WTC11 (cell line): Measurements from ENCODE around the gene OLFM4. TPM values are rescaled to one million over a fixed set of nuclear protein-coding genes. Genes with fewer than 3 reads are reported as not detected.

Experiments
- ATAC-seq: fragments of 200-7000 bp; cut with Tn5 transposase; 2 replicates; pipeline ENCODE4 v1.10.0; 2021; ENCODE audit warnings: mild to moderate bottlenecking, moderate library complexity
- CTCF ChIA-PET: fragments of 300-600 bp; sonication (Branson Sonifier 250); formaldehyde crosslinking; loops from one replicate; lab custom pipeline; 2021; ENCODE audit warnings: antibody characterized with exemption; lab: Charles Lee
- POLR2A ChIA-PET: fragments of 350-600 bp; sonication (Branson Sonifier 250); formaldehyde crosslinking; loops from one replicate; lab custom pipeline; 2021; ENCODE audit warnings: antibody characterized with exemption; lab: Charles Lee
- DNase-seq: peaks from one replicate; pipeline ENCODE4 v3.0.0; 2021; ENCODE audit warnings: low spot score
- H3K27ac Mint-ChIP-seq: 2 replicates; pipeline ENCODE4 v1.8.0; 2021; ENCODE audit warnings: mixed read lengths
- H3K27me3 Mint-ChIP-seq: 2 replicates; pipeline ENCODE4 v1.8.0; 2021; ENCODE audit warnings: low read depth, mild to moderate bottlenecking, moderate library complexity, mixed read lengths
- H3K36me3 Mint-ChIP-seq: 2 replicates; pipeline ENCODE4 v1.8.0; 2021; ENCODE audit warnings: mixed read lengths
- H3K4me1 Mint-ChIP-seq: 2 replicates; pipeline ENCODE4 v1.8.0; 2022; ENCODE audit warnings: mixed read lengths
- H3K4me3 Mint-ChIP-seq: 2 replicates; pipeline ENCODE4 v1.8.0; 2021; ENCODE audit warnings: mild to moderate bottlenecking, moderate library complexity, mixed read lengths
- H3K9me3 Mint-ChIP-seq: 2 replicates; pipeline ENCODE4 v1.8.0; 2021; ENCODE audit warnings: mixed read lengths
- AR ChIP-seq: fragments of 250-450 bp; sonication (Bioruptor Pico); IDR thresholded peaks from 2 replicates; pipeline ENCODE4 v1.9.0; 2021; ENCODE audit warnings: mild to moderate bottlenecking
- GRHL2 ChIP-seq: fragments of 250-450 bp; sonication (Bioruptor Pico); IDR thresholded peaks from 2 replicates; pipeline ENCODE4 v1.8.0; 2022; ENCODE audit warnings: mild to moderate bottlenecking, moderate library complexity; ENCODE audit not compliant: insufficient replicate concordance, severe bottlenecking
- NFATC4 ChIP-seq: fragments of 250-450 bp; sonication (Bioruptor Pico); IDR thresholded peaks from 2 replicates; pipeline ENCODE4 v1.9.0; 2021; ENCODE audit warnings: mild to moderate bottlenecking
- OVOL2 ChIP-seq: fragments of 250-450 bp; sonication (Bioruptor Pico); IDR thresholded peaks from 2 replicates; pipeline ENCODE4 v1.9.0; 2021; ENCODE audit warnings: mild to moderate bottlenecking, borderline replicate concordance
- TEAD1 ChIP-seq: sonication (generic); formaldehyde crosslinking; IDR thresholded peaks from 2 replicates; pipeline ENCODE4 v1.8.0; 2022; ENCODE audit warnings: mild to moderate bottlenecking, missing genetic modification reagents
- ZBTB21 ChIP-seq: sonication (generic); formaldehyde crosslinking; IDR thresholded peaks from 2 replicates; pipeline ENCODE4 v1.8.1; 2023; ENCODE audit warnings: mild to moderate bottlenecking, missing genetic modification reagents, borderline replicate concordance
- ZNF219 ChIP-seq: sonication (generic); formaldehyde crosslinking; IDR thresholded peaks from 2 replicates; pipeline ENCODE4 v1.8.0; 2023; ENCODE audit warnings: missing genetic modification reagents, mild to moderate bottlenecking, borderline replicate concordance
- ZSCAN18 ChIP-seq: fragments of 250-450 bp; sonication (Bioruptor Pico); IDR thresholded peaks from 2 replicates; pipeline ENCODE4 v2.1.2; 2022; ENCODE audit warnings: mild to moderate bottlenecking, moderate library complexity
- total RNA-seq: library from RNA; stranded (reverse); gene quantifications from 3 replicates; pipeline ENCODE4 v1.2.3, GENCODE V29; 2021
- TF ChIP-seq, protein P1 (sequence below): sonication (generic); formaldehyde crosslinking; IDR thresholded peaks from 2 replicates; pipeline ENCODE4 v1.8.1; 2023; ENCODE audit warnings: mild to moderate bottlenecking, missing genetic modification reagents, moderate library complexity
- TF ChIP-seq, protein P2 (sequence below): sonication (generic); formaldehyde crosslinking; IDR thresholded peaks from 2 replicates; pipeline ENCODE4 v1.8.1; 2022; ENCODE audit warnings: low read depth, mild to moderate bottlenecking, moderate library complexity, missing genetic modification reagents, borderline replicate concordance
- TF ChIP-seq, protein P3 (sequence below): sonication (generic); formaldehyde crosslinking; IDR thresholded peaks from 2 replicates; pipeline ENCODE4 v1.8.1; 2023; ENCODE audit warnings: mild to moderate bottlenecking, missing genetic modification reagents, moderate library complexity

Gene OLFM4
- total RNA-seq, 1 experiment from 2014 or later = 0.17 TPM

GRCh38 chr13:53015971-53016370 is 12.6 kb upstream of the OLFM4 start:
- no peak for ATAC-seq
- TF ChIP-seq, protein P1, sequence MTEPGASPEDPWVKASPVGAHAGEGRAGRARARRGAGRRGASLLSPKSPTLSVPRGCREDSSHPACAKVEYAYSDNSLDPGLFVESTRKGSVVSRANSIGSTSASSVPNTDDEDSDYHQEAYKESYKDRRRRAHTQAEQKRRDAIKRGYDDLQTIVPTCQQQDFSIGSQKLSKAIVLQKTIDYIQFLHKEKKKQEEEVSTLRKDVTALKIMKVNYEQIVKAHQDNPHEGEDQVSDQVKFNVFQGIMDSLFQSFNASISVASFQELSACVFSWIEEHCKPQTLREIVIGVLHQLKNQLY (CRISPR knock-in tag) = no peak
- no peak for TF ChIP-seq NFATC4 (CRISPR knock-in tag)
- no peak for TF ChIP-seq OVOL2 (CRISPR knock-in tag)
- TF ChIP-seq AR (CRISPR knock-in tag) = no peak
- no peak for TF ChIP-seq ZBTB21 (CRISPR knock-in tag)
- TF ChIP-seq TEAD1 (CRISPR knock-in tag) = no peak
- no peak for TF ChIP-seq ZSCAN18 (CRISPR knock-in tag)
- TF ChIP-seq, protein P2, sequence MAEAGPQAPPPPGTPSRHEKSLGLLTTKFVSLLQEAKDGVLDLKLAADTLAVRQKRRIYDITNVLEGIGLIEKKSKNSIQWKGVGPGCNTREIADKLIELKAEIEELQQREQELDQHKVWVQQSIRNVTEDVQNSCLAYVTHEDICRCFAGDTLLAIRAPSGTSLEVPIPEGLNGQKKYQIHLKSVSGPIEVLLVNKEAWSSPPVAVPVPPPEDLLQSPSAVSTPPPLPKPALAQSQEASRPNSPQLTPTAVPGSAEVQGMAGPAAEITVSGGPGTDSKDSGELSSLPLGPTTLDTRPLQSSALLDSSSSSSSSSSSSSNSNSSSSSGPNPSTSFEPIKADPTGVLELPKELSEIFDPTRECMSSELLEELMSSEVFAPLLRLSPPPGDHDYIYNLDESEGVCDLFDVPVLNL = no peak
- TF ChIP-seq ZNF219 (CRISPR knock-in tag) = no peak
- no peak for TF ChIP-seq GRHL2 (CRISPR knock-in tag)
- TF ChIP-seq, all 79 proteins: peak for 0
- POLR2A ChIA-PET = no interaction called here
- H3K27ac Mint-ChIP-seq = no peak overlapping the region
- CTCF ChIA-PET = interaction anchor here (1.5 kb wide), 1 partner anchor 48 kb away, joined by 4 read pairs; no protein-coding TSS in a partner anchor
- no peak for DNase-seq
- H3K4me3 Mint-ChIP-seq = no peak overlapping the region
- no peaks in the 10 kb centered on the region; the same call in 1 of the 2 replicates for H3K36me3 Mint-ChIP-seq
- peaks cover 5% of the 10 kb centered on the region for H3K9me3 Mint-ChIP-seq
- H3K27me3 Mint-ChIP-seq = peaks cover 7% of the 10 kb centered on the region; the same call in 1 of the 2 replicates
- H3K4me1 Mint-ChIP-seq = no peaks in the 10 kb centered on the region

DNA sequence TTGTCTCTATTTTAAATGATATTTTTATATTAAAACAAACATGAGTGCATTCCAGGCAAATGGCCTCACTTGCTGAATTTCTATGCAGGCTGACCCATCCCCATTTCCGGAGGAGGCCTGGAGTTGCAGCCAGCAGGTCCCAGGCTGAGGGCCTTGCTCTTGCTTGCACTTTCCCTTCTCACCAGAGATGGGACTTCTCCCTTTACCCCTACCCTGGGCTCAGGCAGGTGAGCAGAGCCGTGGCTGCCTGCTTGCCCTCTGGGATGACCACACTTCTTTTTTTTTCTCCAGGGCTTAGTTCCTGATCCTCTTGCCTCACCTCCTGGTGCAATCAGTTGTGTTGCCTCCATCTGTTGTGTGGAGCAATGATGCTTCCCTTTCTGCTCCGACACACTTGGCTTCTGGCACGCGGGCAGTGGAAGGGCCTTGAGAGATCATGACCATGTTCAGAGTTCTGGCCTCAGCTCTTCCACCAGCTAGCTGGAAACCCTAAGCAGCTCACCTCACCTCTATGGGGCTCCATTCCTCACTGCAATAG is 11.1 kb upstream of the OLFM4 start:
- CTCF ChIA-PET = interaction anchor here (1.5 kb wide), 1 partner anchor 49 kb away, joined by 4 read pairs; no protein-coding TSS in a partner anchor
- POLR2A ChIA-PET = no interaction called here
- no peak for ATAC-seq
- Mint-ChIP-seq H3K27me3 (peaks cover 7% of the 10 kb centered on the region; the same call in 1 of the 2 replicates), H3K9me3 (peaks cover 5% of the 10 kb centered on the region), H3K4me3 (no peak overlapping the region), H3K27ac (no peak overlapping the region), H3K4me1 (no peaks in the 10 kb centered on the region), H3K36me3 (no peaks in the 10 kb centered on the region; the same call in 1 of the 2 replicates)
- no peak for TF ChIP-seq ZSCAN18 (CRISPR knock-in tag)
- no peak for TF ChIP-seq ZNF219 (CRISPR knock-in tag)
- TF ChIP-seq, protein P3, sequence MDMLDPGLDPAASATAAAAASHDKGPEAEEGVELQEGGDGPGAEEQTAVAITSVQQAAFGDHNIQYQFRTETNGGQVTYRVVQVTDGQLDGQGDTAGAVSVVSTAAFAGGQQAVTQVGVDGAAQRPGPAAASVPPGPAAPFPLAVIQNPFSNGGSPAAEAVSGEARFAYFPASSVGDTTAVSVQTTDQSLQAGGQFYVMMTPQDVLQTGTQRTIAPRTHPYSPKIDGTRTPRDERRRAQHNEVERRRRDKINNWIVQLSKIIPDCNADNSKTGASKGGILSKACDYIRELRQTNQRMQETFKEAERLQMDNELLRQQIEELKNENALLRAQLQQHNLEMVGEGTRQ (CRISPR knock-in tag) = no peak
- no peak for DNase-seq
